SK-N-MC (cell line): ENCODE data around the gene TMEM181.
"Not testable (repeated sequence)": the region's sequence is repeated elsewhere in the genome, so short reads cannot be mapped to it uniquely, and the experiment has no call there.

Source experiments
- DNase-seq: peaks from one replicate; pipeline ENCODE4 v3.0.0-alpha.2; 2011; ENCODE audit warnings: low read depth, low spot score
- H3K27ac ChIP-seq: fragments of 200-600 bp; sonication (generic); 2 replicates; pipeline ENCODE4 v1.5.1; 2016; ENCODE audit warnings: mixed run types
- H3K36me3 ChIP-seq: fragments of 200-600 bp; sonication (generic); 2 replicates; pipeline ENCODE4 v1.6.1; 2017; ENCODE audit warnings: antibody characterized with exemption, low read length, mixed read lengths; ENCODE audit not compliant: insufficient read depth
- H3K4me3 ChIP-seq: fragments of 200-600 bp; sonication (generic); 2 replicates; pipeline ENCODE4 v1.5.1; 2016
- H3K9ac ChIP-seq: fragments of 200-600 bp; sonication (generic); 2 replicates; pipeline ENCODE4 v1.8.0; 2017; ENCODE audit warnings: mixed run types, mixed read lengths; ENCODE audit not compliant: insufficient read length
- H3K9me3 ChIP-seq: fragments of 200-600 bp; sonication (generic); 2 replicates; pipeline ENCODE4 v1.6.1; 2017; ENCODE audit warnings: low read depth, mild to moderate bottlenecking, antibody characterized with exemption, low read length, moderate library complexity, mixed read lengths
- EZH2 ChIP-seq: fragments of 200-600 bp; sonication (generic); IDR thresholded peaks from one replicate; pipeline ENCODE4 v1.6.1; 2017; ENCODE audit warnings: antibody characterized with exemption
- FOXP2 ChIP-seq: optimal IDR thresholded peaks from 2 replicates; pipeline ENCODE3; 2011; ENCODE audit warnings: mild to moderate bottlenecking, moderate library complexity; ENCODE audit not compliant: insufficient read depth; ENCODE audit errors: extremely low read length, control extremely low read depth
- POLR2AphosphoS5 ChIP-seq: IDR thresholded peaks from 2 replicates; pipeline ENCODE4 v1.6.1; 2012; ENCODE audit warnings: mild to moderate bottlenecking, low read depth, low read length, borderline replicate concordance

TMEM181 gene

DNA sequence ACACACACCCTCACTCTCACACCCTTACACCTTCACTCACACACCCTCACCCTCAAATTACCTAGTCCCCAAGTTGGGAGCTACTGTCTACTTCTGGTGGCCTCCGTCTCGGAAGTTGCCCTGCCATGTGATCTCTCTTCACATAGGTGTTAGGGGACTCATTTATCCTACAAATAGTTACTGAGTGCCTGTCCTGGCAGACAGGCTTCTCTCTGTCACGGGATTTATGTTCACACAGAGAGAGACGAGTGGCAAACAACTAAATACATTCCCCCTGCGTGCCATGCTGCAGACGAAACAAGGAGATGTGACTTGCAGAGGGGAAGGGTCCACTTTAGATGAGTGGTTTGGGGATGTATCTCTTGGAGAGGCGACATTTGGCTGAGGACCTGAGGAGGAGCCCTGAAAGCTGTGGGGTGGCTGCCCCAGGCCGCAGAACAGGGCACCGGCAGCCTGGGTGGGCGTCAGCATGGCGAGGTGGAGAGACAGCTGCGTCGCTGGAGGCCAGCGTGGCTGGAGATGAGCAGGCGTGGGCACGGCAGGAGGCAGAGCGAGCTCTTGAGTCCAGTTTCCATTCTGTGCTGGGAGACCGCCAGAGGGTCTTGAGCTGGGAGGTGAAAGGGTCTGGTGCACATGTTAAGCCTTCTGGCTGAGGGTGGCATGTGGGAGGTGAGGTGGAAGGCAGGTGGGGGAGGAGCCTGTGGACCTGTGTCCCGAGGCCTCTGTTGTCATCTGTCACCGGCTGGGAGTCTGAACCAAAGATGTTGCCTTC, 67.5 kb downstream of the TMEM181 start:
- no peak for DNase-seq
- Histone ChIP-seq H3K9me3 (no peaks in the 10 kb centered on the region), H3K36me3 (peaks cover 41% of the 10 kb centered on the region; the same call in 1 of the 2 replicates), H3K4me3 (no peak overlapping the region), H3K9ac (no peak overlapping the region), H3K27ac (no peak overlapping the region)
- no peak for TF ChIP-seq POLR2AphosphoS5
- TF ChIP-seq FOXP2: no peak
- TF ChIP-seq EZH2: no peak

DNA sequence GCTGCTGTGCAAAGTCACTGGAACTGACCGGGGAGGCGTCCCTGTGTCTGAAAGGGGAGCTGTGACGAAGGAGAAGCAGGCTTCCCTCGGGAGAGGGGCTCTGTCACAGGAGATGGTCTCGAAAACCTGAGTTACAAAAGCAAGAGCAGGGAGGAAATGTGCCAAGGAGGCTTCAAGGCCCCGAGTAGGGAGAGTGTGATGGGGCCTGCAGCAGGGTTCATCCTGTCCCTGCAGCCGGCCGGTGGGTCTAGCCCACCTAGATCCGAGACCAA, 68.0 kb downstream of the TMEM181 start:
- H3K27ac ChIP-seq: no peak overlapping the region
- H3K9ac ChIP-seq: no peak overlapping the region
- no peak for DNase-seq
- no peaks in the 10 kb centered on the region for H3K9me3 ChIP-seq
- H3K4me3 ChIP-seq: no peak overlapping the region
- H3K36me3 ChIP-seq: peaks cover 38% of the 10 kb centered on the region; the same call in 1 of the 2 replicates
- TF ChIP-seq EZH2 (no peak), FOXP2 (no peak), POLR2AphosphoS5 (no peak)

DNA sequence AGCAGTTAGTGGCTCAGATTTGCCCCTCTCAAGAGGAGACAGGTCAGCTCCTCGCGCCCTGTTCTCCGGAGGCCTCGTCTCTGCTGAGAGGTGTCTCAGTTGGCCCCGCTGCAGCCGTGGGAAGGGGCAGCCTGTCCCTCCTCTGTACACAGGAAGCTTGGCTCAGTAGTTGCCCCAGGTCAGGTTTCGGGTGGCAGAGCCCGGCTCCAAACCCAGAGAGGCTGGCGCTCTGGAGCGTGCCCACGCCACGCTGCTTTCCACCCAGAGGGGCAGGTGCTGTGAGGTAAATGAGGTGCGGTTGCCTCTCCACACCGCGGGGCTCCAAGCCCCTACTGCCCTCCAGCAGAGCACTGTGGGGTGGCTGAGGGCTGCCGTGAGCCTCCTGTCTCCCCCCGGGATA, 68.7 kb downstream of the TMEM181 start:
- peaks cover 36% of the 10 kb centered on the region; the same call in 1 of the 2 replicates for H3K36me3 ChIP-seq
- DNase-seq: no peak
- no peak overlapping the region for H3K27ac ChIP-seq

DNA sequence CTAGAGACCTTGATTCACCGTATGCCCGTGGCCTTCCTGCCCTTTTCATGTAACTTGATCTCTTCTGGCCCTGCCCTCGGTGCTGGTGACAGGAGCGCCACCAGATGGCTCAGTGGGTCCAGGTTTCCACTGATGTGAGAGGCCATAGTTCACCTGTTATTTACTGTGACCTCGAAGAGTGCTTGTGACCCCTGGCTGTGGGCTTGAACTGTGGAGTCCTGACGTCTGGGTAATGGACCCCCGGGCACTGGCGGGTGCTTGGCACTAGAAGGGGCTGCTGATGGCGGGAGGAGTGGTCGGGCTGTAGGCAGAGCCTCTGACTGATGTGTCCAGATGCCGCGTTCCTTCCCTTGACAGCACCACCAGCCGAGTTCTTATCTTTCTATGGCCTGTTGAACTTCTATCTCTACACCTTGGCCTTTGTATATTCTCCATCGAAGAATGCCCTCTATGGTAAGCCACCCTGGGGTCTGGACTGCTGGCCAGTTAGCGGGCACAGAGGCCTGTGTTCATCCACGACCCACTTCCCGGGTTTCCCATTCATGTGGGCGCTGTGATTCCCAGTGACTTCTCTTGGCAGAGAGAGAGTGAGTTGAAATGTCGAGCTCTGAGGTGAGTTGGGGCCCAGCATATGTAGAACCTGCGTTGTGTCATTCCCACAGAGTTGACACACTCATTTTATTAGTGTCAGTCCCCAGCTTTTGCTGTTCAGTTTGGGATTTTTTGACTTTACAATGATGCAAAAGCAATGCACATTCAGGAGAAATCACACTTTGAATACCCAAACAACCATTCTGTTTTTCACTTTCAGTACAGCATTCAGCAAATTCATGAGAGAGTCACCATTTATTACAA, 69.7 kb downstream of the TMEM181 start:
- Histone ChIP-seq H3K9ac (no peak overlapping the region), H3K27ac (no peak overlapping the region), H3K4me3 (no peak overlapping the region), H3K36me3 (peaks cover 36% of the 10 kb centered on the region; the same call in 1 of the 2 replicates), H3K9me3 (no peaks in the 10 kb centered on the region)
- no peak for TF ChIP-seq POLR2AphosphoS5
- TF ChIP-seq FOXP2: no peak
- no peak for DNase-seq

More for the DNA sequence above, 68.7 kb downstream of the TMEM181 start:
- no peaks in the 10 kb centered on the region for H3K9me3 ChIP-seq
- H3K9ac ChIP-seq: no peak overlapping the region
- no peak overlapping the region for H3K4me3 ChIP-seq
- TF ChIP-seq POLR2AphosphoS5 (no peak), FOXP2 (no peak), EZH2 (no peak)

DNA sequence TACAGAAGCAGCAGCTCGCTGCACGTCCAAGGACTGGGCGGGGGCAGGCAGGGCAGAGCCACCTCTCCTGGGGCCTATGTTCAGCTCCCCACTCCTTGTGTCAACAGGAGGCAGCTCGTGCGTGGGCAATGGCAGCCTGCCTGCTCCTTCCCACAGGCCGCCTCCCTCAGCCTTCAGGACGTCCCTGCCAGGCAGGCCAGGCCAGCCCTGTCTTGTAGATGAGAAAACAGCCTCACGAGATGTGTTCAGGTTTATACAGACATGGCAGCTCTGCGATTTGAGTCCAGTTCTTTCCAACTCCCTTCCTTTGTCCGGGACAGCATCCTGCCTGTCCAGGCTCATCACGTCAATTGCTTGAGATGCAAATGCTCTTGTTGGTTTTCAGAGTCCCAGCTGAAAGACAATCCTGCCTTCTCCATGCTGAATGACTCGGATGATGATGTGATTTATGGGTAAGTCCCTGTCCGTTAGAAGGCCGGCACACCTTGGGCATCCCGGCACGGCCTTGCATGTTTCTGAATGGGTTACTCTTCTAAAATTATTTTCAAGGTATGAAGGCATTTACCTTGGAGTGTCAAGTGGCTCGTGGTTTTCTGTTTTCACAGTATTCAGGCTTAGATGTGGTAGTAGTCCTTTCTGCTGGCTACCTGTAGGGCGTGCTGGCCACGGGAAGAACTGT, 71.2 kb downstream of the TMEM181 start:
- DNase-seq: no peak
- TF ChIP-seq POLR2AphosphoS5 (no peak), FOXP2 (no peak), EZH2 (no peak)
- Histone ChIP-seq H3K9ac (no peak overlapping the region), H3K4me3 (no peak overlapping the region), H3K9me3 (no peaks in the 10 kb centered on the region), H3K27ac (no peak overlapping the region), H3K36me3 (peaks cover 32% of the 10 kb centered on the region)

DNA sequence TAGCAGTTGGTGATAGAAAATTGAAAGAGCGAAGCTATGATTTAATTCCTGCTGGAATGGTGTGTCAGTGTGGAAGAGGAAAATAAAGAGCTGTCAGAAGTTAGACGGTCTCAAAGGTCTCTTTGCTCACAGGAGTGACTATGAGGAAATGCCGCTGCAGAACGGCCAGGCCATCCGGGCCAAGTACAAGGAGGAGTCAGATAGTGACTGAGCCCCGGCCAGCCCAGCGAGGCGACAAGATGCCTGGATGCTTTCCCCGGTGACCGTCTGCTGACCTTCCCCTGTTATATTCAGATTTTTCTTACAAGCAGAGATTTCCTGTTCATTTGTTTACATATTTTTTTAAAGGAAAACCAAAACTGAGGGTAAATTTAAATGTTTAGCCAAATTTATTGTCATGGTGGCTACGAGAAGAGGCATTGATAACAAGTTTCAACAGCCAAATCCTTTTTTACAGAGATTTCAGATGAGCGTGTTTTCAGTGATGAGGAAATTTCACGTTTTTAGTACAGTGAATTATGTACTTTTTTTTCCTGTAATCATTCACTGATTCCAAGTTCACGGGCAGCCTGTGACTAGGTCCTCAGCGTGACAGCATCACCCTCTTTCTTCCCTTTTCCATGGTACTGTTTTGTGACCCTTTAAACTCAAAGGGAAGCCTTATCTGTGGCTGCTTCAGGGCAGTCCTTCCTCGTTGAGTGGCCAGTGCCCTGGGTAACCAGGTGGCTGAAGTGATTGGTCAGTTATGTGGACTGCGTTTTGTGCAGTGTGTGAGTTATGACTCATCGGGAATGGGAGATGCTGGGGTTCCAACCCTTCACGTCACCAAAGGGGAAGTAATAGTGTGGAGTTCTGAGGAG, 72.0 kb downstream of the TMEM181 start:
- Histone ChIP-seq H3K9ac (no peak overlapping the region), H3K27ac (no peak overlapping the region), H3K4me3 (no peak overlapping the region), H3K9me3 (no peaks in the 10 kb centered on the region), H3K36me3 (peaks cover 31% of the 10 kb centered on the region)
- no peak for TF ChIP-seq FOXP2
- TF ChIP-seq EZH2: no peak
- TF ChIP-seq POLR2AphosphoS5: no peak
- no peak for DNase-seq

DNA sequence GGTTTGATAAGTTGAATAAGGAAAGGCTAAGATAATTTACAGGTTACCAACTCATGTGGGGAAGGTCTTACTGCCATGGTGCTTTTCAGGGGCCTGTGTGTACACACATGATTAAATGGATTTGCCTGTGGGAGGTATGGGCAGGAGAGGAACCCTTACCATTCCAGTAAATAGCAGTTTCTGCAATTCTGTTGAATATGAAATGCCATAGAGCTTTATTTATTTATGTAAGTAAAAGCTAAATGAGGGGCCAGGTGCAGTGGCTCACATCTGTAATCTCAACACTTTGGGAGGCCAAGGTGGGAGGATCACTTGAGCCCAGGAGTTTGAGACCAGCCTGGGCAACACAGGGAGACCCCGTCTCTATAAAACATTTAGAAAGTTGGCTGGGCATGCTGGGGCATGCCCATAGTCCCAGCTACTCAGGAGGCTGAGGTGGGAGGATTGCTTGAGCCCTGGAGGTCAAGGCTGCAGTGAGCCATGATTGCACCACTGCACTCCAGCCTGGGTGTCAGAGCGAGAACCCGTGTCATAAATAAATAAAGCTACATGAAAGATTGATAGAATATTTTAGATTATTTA, 72.7 kb downstream of the TMEM181 start:
- H3K4me3 ChIP-seq, H3K9me3 ChIP-seq, H3K27ac ChIP-seq, H3K9ac ChIP-seq, DNase-seq: not testable (repeated sequence)
- peaks cover 34% of the 10 kb centered on the region for H3K36me3 ChIP-seq
